CD4-positive, alpha-beta T cell (primary cell): ENCODE measurements around the gene S100A11. TPM values are rescaled to one million over a fixed set of nuclear protein-coding genes. Genes with fewer than 3 reads are reported as not detected.

Source experiments
- ATAC-seq: fragments of 200-7000 bp; cut with Tn5 transposase; one replicate; pipeline ENCODE4 v1.10.0; 2022; ENCODE audit warnings: mild to moderate bottlenecking; ENCODE audit not compliant: poor library complexity
- CTCF ChIA-PET: fragments of 350-600 bp; sonication (Branson Sonifier 250); formaldehyde crosslinking; loops from one replicate; lab custom pipeline; 2021; ENCODE audit warnings: antibody characterized with exemption, inconsistent platforms; lab: Charles Lee
- POLR2A ChIA-PET: fragments of 350-600 bp; sonication (Branson Sonifier 250); formaldehyde crosslinking; loops from one replicate; lab custom pipeline; 2021; ENCODE audit warnings: antibody characterized with exemption, inconsistent platforms; lab: Charles Lee
- DNase-seq, 14 experiments: peaks; one replicate each; pipeline ENCODE4 v3.0.0-alpha.2; 2013 to 2020; ENCODE audit warnings: mixed read lengths in 2 of 14
- H3K27ac ChIP-seq, 2 donors: one replicate each; pipeline versions ENCODE4 v1.5.1 to v1.7.0; 2013; ENCODE audit warnings: low read length in 2 of 2, low read depth in 1 of 2, mild to moderate bottlenecking in 1 of 2
- H3K27me3 ChIP-seq, 2 experiments: 1 replicate in 1 of 2; 2 replicates in 1 of 2; pipeline versions ENCODE4 v1.6.1 to v1.7.0; 2013; ENCODE audit warnings: low read length in 2 of 2, control low read depth in 1 of 2, mild to moderate bottlenecking in 1 of 2, moderate library complexity in 1 of 2; ENCODE audit not compliant: insufficient read depth in 2 of 2, control insufficient read depth in 1 of 2
- H3K36me3 ChIP-seq: one replicate; pipeline ENCODE4 v1.6.1; 2013; ENCODE audit warnings: low read length, control low read depth; ENCODE audit not compliant: insufficient read depth
- H3K4me1 ChIP-seq: one replicate; pipeline ENCODE4 v1.6.1; 2013; ENCODE audit warnings: low read length, control low read depth; ENCODE audit not compliant: insufficient read depth
- H3K4me3 ChIP-seq: one replicate; pipeline ENCODE4 v1.5.1; 2013; ENCODE audit warnings: mild to moderate bottlenecking, low read length, moderate library complexity
- H3K9me3 ChIP-seq, 2 experiments: 1 replicate in 1 of 2; 2 replicates in 1 of 2; pipeline versions ENCODE4 v1.6.1 to v1.7.0; 2013; ENCODE audit warnings: low read length in 2 of 2, mild to moderate bottlenecking in 2 of 2, control low read depth in 1 of 2, moderate library complexity in 1 of 2; ENCODE audit not compliant: control insufficient read depth in 1 of 2, insufficient read depth in 1 of 2
- H3K27ac Mint-ChIP-seq: one replicate; pipeline ENCODE4 v1.8.0; 2020; ENCODE audit warnings: mixed read lengths
- H3K27me3 Mint-ChIP-seq: one replicate; pipeline ENCODE4 v1.8.0; 2021; ENCODE audit warnings: mixed read lengths
- H3K36me3 Mint-ChIP-seq: one replicate; pipeline ENCODE4 v1.8.0; 2021; ENCODE audit warnings: low read depth, mixed read lengths
- H3K4me1 Mint-ChIP-seq: one replicate; pipeline ENCODE4 v1.8.0; 2021; ENCODE audit warnings: low read depth, mixed read lengths
- H3K4me3 Mint-ChIP-seq: one replicate; pipeline ENCODE4 v1.8.0; 2020; ENCODE audit warnings: mild to moderate bottlenecking, mixed read lengths
- H3K9me3 Mint-ChIP-seq: one replicate; pipeline ENCODE4 v1.8.0; 2020; ENCODE audit warnings: mixed read lengths
- intact Hi-C, 2 experiments: fragments of 100-400 bp; cut with DNase I in 1 of 2; cut with micrococcal nuclease in 1 of 2; formaldehyde crosslinking; loops; one replicate each; pipeline versions ENCODE4 v1.15.1 to v1.9.0; 2023 to 2025; cut with DNase I, micrococcal nuclease
- total RNA-seq, 174 experiments: library from RNA in 2 of 174; stranded (reverse) in 2 of 174; gene quantifications; one replicate each; pipeline ENCODE4 v1.2.3 and lab custom pipeline; 2021 to 2026
- TF ChIP-seq, protein P1 (sequence below): fragments of 200-600 bp; IDR thresholded peaks from one replicate; pipeline ENCODE4 v1.8.0; 2022; ENCODE audit warnings: antibody characterized with exemption, mild to moderate bottlenecking

S100A11 gene
- total RNA-seq, 2 experiments from 2014 or later = 23.6 to 24.1 TPM

DNA sequence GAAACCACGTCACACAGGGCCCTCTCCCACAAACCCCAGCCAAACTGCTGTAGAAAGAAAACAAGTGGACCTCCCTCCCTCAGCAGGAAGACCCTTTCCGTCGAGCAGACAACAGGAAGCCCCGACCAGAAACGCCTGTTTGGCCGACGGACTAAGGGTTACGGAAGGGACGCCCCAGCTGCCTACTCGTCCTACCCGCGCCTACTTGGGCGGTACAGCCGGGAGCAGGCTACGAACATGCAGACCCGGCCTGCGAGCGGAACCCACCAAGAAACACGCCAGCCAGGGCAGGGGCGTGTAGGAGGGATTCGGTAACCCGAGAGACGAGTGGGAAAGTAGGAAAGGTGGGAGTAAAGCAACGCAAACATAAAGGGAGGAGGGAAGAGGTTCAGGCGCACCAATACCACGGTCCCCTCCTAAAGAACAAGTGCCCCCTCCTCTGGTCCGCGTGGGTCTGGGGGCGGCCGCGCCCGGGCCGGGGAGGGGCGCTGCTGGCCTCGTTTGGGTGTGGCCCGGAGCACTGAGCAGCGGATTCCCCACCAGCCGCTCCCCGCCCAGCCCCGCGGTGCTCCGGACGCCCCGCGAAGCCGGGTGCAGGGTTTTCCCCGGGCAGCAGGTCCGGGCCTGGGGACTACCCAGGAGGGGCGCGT lies 43.6 kb downstream of the S100A11 start:
- Histone ChIP-seq H3K36me3 (peaks cover 3% of the 10 kb centered on the region), H3K4me3 (peak overlapping the region; percentile 95), H3K27ac (peak overlapping the region; percentile 82), H3K27me3 (no peaks in the 10 kb centered on the region), H3K4me1 (peaks cover 58% of the 10 kb centered on the region), H3K9me3 (no peaks in the 10 kb centered on the region)
- peak in 12 of 14 experiments; percentile 15 to 64 (median 30) for DNase-seq
- intact Hi-C loops = loop anchor here (1.0 to 10.0 kb wide), 7 partner anchors 25 to 548 kb away; partner anchors contain the start of gene MRPL9 (in 1 of the 2)
- Mint-ChIP-seq H3K4me3 (peak overlapping the region; percentile 94), H3K9me3 (no peaks in the 10 kb centered on the region), H3K27me3 (no peaks in the 10 kb centered on the region), H3K27ac (peak overlapping the region; percentile 91), H3K36me3 (peaks cover 32% of the 10 kb centered on the region), H3K4me1 (peaks cover 65% of the 10 kb centered on the region)
- TF ChIP-seq, protein P1, sequence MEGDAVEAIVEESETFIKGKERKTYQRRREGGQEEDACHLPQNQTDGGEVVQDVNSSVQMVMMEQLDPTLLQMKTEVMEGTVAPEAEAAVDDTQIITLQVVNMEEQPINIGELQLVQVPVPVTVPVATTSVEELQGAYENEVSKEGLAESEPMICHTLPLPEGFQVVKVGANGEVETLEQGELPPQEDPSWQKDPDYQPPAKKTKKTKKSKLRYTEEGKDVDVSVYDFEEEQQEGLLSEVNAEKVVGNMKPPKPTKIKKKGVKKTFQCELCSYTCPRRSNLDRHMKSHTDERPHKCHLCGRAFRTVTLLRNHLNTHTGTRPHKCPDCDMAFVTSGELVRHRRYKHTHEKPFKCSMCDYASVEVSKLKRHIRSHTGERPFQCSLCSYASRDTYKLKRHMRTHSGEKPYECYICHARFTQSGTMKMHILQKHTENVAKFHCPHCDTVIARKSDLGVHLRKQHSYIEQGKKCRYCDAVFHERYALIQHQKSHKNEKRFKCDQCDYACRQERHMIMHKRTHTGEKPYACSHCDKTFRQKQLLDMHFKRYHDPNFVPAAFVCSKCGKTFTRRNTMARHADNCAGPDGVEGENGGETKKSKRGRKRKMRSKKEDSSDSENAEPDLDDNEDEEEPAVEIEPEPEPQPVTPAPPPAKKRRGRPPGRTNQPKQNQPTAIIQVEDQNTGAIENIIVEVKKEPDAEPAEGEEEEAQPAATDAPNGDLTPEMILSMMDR = no peak
- peak; percentile 33 for ATAC-seq
- CTCF ChIA-PET = no interaction called here
- POLR2A ChIA-PET = interaction anchor here (1.0 to 1.6 kb wide), 7 partner anchors 8 to 96 kb away, joined by 3 to 7 read pairs (median 4); no protein-coding TSS in a partner anchor

DNA sequence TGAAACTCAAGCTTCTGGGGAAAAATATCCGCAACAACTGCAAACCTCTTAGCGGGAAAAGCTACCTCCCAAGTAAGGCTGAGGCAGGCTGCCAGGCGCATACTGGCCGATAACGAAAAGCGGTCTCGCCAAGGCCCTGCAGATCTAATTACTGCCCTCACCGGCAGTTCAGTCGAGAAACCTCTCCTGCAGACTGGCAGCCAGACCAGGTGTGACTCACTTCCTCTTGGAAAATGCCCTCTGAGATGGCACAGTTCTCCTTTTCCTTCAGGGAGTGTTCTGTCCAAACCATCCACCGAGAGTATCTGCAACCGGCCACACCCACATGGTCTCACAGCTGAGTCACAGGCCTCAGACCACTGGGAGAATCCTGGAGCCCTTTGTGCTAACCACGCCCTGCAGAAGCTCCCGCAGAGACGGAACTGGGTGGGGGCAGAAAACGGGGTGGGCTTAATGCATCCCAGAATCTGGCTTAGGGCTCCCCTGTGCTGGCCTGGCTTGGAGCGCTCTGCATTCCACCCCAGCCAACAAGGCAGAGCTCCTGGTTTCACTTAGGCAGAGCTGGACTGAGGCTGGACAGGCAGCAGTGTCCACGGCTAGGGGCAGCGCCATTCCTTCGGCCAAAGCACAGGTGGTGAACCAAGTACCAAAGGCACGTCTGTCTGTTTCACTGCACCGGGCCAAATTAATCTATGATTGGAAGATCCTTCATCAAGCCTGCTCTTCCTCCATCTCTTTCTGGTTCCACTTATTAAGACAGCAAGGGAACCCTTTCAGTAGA lies 44.3 kb downstream of the S100A11 start:
- H3K9me3 Mint-ChIP-seq = no peaks in the 10 kb centered on the region
- intact Hi-C loops = loop anchor here (1.0 to 10.0 kb wide), 7 partner anchors 24 to 548 kb away; partner anchors contain the start of gene MRPL9 (in 1 of the 2)
- TF ChIP-seq, protein P1 = no peak
- Histone ChIP-seq H3K27ac (peak overlapping the region; percentile 82), H3K4me3 (peak overlapping the region; percentile 95), H3K4me1 (peaks cover 58% of the 10 kb centered on the region), H3K36me3 (peaks cover 3% of the 10 kb centered on the region), H3K9me3 (no peaks in the 10 kb centered on the region), H3K27me3 (no peaks in the 10 kb centered on the region)
- CTCF ChIA-PET = interaction anchor here (0.7 to 0.8 kb wide), 2 partner anchors 9 to 153 kb away, joined by 3 read pairs; partner anchors contain the start of gene C2CD4D
- no peaks in the 10 kb centered on the region for H3K27me3 Mint-ChIP-seq
- H3K36me3 Mint-ChIP-seq = peaks cover 38% of the 10 kb centered on the region
- H3K4me1 Mint-ChIP-seq = peaks cover 71% of the 10 kb centered on the region
- DNase-seq (peak in 5 of 14 experiments; percentile 19 to 81 (median 46)), ATAC-seq (peak; percentile 4)
- H3K27ac Mint-ChIP-seq = peak overlapping the region; percentile 89
- POLR2A ChIA-PET = interaction anchor here (0.6 to 1.6 kb wide), 7 partner anchors 9 to 96 kb away, joined by 3 to 7 read pairs (median 4); no protein-coding TSS in a partner anchor
- peak overlapping the region; percentile 94 for H3K4me3 Mint-ChIP-seq

DNA sequence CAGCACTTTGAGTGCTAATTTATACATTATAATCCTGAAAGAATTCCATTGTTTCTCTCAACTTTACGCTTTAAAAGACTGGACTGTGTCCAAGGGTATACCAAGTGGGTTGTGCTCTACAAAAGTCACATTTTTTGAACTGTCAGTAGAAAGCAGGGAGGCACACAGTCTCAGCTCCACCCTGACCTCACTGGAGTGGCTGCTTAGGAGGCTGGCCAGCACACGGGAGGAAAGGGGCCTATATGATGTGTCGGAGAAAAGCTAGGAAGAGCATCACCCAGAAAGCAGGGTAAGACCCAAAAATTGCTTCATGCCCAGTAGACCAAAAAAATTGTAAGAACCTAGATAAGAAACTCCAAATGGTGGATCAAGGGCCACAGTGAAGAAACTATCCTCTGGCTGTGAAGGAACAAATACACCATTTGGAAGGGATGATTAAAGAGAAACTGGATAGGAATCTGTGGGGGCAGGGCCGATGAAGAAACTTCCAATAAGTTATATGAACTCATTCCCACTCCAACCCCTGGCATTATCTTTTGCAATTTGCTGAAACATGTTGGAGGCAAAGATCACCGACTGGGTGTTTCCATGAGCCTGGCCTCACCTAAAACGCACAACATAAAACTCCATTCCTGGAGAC lies 45.0 kb downstream of the S100A11 start:
- ATAC-seq (no peak), DNase-seq (no peak)
- H3K27ac ChIP-seq = no peak overlapping the region
- H3K4me3 Mint-ChIP-seq = peak overlapping the region; percentile 94
- peak overlapping the region; percentile 89 for H3K27ac Mint-ChIP-seq
- no peaks in the 10 kb centered on the region for H3K9me3 Mint-ChIP-seq
- peaks cover 6% of the 10 kb centered on the region for H3K36me3 ChIP-seq
- H3K4me3 ChIP-seq = peak overlapping the region; percentile 95
- H3K36me3 Mint-ChIP-seq = peaks cover 38% of the 10 kb centered on the region
- intact Hi-C loops = loop anchor here (2.0 to 10.0 kb wide), 5 partner anchors 57 to 547 kb away; partner anchors contain the start of gene MRPL9 (in 1 of the 2)
- H3K9me3 ChIP-seq = no peaks in the 10 kb centered on the region
- H3K27me3 Mint-ChIP-seq = no peaks in the 10 kb centered on the region
- H3K4me1 ChIP-seq = peaks cover 58% of the 10 kb centered on the region
- CTCF ChIA-PET = interaction anchor here (0.7 to 1.0 kb wide), 3 partner anchors 9 to 152 kb away, joined by 3 to 5 read pairs (median 3); partner anchors contain the start of gene C2CD4D
- H3K27me3 ChIP-seq = no peaks in the 10 kb centered on the region
- H3K4me1 Mint-ChIP-seq = peaks cover 71% of the 10 kb centered on the region
- TF ChIP-seq, protein P1 = no peak
- POLR2A ChIA-PET = interaction anchor here (0.6 to 1.6 kb wide), 3 partner anchors 9 to 95 kb away, joined by 3 to 5 read pairs (median 3); no protein-coding TSS in a partner anchor
